Measurements from ENCODE around the gene SMYD2.

DNA sequence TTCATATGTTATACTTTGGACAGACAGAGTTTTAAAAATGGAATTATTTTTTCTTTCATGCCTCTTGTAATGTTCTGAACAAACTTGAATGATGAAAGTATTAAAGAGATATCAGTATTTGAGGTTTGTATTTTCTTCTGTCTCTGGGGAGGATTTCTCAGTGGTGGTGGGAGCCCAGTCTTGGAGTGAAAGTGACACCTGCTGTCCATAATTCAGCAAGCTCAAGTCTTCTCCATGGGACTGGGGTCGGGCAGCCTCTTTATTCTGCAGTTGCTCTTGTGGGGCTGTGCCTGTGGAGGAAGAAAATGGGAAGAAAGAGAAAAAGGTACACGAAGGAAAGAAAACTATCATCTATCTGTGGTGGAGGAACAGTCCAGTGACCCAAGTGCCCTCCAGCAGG is 56.1 kb downstream of the SMYD2 start:
- TF ChIP-seq ESRRA (IDR thresholded peaks at IDR 0.05; ENCODE audit: low read length) (no peak), YY1 (IDR thresholded peaks at IDR 0.05; ENCODE audit: low read depth, low read length) (no peak), CHD1 (IDR thresholded peaks at IDR 0.05; ENCODE audit: low read depth, low read length) (no peak)
- TF ChIP-seq, protein P1, sequence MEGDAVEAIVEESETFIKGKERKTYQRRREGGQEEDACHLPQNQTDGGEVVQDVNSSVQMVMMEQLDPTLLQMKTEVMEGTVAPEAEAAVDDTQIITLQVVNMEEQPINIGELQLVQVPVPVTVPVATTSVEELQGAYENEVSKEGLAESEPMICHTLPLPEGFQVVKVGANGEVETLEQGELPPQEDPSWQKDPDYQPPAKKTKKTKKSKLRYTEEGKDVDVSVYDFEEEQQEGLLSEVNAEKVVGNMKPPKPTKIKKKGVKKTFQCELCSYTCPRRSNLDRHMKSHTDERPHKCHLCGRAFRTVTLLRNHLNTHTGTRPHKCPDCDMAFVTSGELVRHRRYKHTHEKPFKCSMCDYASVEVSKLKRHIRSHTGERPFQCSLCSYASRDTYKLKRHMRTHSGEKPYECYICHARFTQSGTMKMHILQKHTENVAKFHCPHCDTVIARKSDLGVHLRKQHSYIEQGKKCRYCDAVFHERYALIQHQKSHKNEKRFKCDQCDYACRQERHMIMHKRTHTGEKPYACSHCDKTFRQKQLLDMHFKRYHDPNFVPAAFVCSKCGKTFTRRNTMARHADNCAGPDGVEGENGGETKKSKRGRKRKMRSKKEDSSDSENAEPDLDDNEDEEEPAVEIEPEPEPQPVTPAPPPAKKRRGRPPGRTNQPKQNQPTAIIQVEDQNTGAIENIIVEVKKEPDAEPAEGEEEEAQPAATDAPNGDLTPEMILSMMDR (IDR thresholded peaks at IDR 0.05 in 2 of 3, conservative IDR thresholded peaks at IDR 0.05 in 1 of 3; ENCODE audit: control insufficient read depth in 2 of 3, extremely low read depth in 1 of 3, insufficient read depth in 1 of 3, low read depth in 3 of 3, low read length in 3 of 3) = no peak

All from GM12878 (cell line).